Adipose tissue (tissue), 3 donors: Measurements from ENCODE around the gene SPTBN2. TPM values are rescaled to one million over a fixed set of nuclear protein-coding genes. Genes with fewer than 3 reads are reported as not detected.

Source experiments
- H3K27ac ChIP-seq: one replicate; pipeline ENCODE4 v1.5.1; 2013; ENCODE audit warnings: low read depth, low read length
- WGBS, 3 donors: extraction: QIAGEN DNeasy Blood & Tissue Kit; methylation state at CpG; one replicate each; pipeline ENCODE4 v1.1.7; 2013; 5-methylcytosine and 5-hydroxymethylcytosine counted together
- polyA plus RNA-seq, 3 donors: library from polyadenylated mRNA; stranded (reverse); fragments of 200-250 nt; gene quantifications; one replicate each; pipeline ENCODE4 v1.2.3, GENCODE V29; 2013
- donor health status: healthy with polysubstance abuse.
- donor health status: Bipolar disorder and iron deficiency.
- donor health status: healthy.

The SPTBN2 gene
- polyA plus RNA-seq, 3 donors, result 0.22 to 22.3 (median 1.5) TPM

- 84 to 95% (median 92%) methylated on average over 14 of the region's 14 CpGs for WGBS, 3 donors
These were observed 20.3 kb downstream of the SPTBN2 start for GRCh38 chr11:66708701-66709100.

GRCh38 chr11:66708094-66708493 lies 20.9 kb downstream of the SPTBN2 start:
- 89 to 95% (median 93%) methylated on average over 20 of the region's 20 CpGs for WGBS, 3 donors

More at GRCh38 chr11:66708701-66709100, 20.3 kb downstream of the SPTBN2 start:
- no peak overlapping the region for H3K27ac ChIP-seq

GRCh38 chr11:66707486-66707885 lies 21.5 kb downstream of the SPTBN2 start:
- WGBS, 3 donors, result 96 to 98% (median 97%) methylated on average over 26 of the region's 26 CpGs

More at GRCh38 chr11:66708094-66708493, 20.9 kb downstream of the SPTBN2 start:
- no peak overlapping the region for H3K27ac ChIP-seq

GRCh38 chr11:66706989-66707388 lies 22.0 kb downstream of the SPTBN2 start:
- no peak overlapping the region for H3K27ac ChIP-seq
- 93 to 95% (median 93%) methylated on average over 9 of the region's 9 CpGs for WGBS, 3 donors

More at GRCh38 chr11:66707486-66707885, 21.5 kb downstream of the SPTBN2 start:
- H3K27ac ChIP-seq, result no peak overlapping the region

- 93 to 95% (median 94%) methylated on average over 26 of the region's 26 CpGs for WGBS, 3 donors
- no peak overlapping the region for H3K27ac ChIP-seq
These were observed 23.3 kb downstream of the SPTBN2 start for GRCh38 chr11:66705587-66706335.

- H3K27ac ChIP-seq, result no peak overlapping the region
- 94 to 96% (median 94%) methylated on average over 42 to 46 of the region's 46 CpGs for WGBS, 3 donors
These were observed 24.2 kb downstream of the SPTBN2 start for GRCh38 chr11:66704659-66705360.

GRCh38 chr11:66701432-66702240 lies 27.4 kb downstream of the SPTBN2 start:
- WGBS, 3 donors, result 81 to 89% (median 86%) methylated on average over 10 of the region's 10 CpGs
- no peak overlapping the region for H3K27ac ChIP-seq

GRCh38 chr11:66700742-66701141 lies 28.3 kb downstream of the SPTBN2 start:
- WGBS, 3 donors, result 95 to 97% (median 97%) methylated on average over 23 to 27 of the region's 27 CpGs

GRCh38 chr11:66700337-66700736 lies 28.7 kb downstream of the SPTBN2 start:
- H3K27ac ChIP-seq, result no peak overlapping the region
- 94 to 97% (median 96%) methylated on average over 15 of the region's 15 CpGs for WGBS, 3 donors

More at GRCh38 chr11:66700742-66701141, 28.3 kb downstream of the SPTBN2 start:
- no peak overlapping the region for H3K27ac ChIP-seq

GRCh38 chr11:66698491-66698890 lies 30.5 kb downstream of the SPTBN2 start:
- 91 to 95% (median 92%) methylated on average over 9 of the region's 9 CpGs for WGBS, 3 donors
- H3K27ac ChIP-seq, result no peak overlapping the region

GRCh38 chr11:66697988-66698387 lies 31.0 kb downstream of the SPTBN2 start:
- 94 to 96% (median 96%) methylated on average over 6 of the region's 6 CpGs for WGBS, 3 donors
- no peak overlapping the region for H3K27ac ChIP-seq

GRCh38 chr11:66696146-66696545 lies 32.9 kb downstream of the SPTBN2 start:
- H3K27ac ChIP-seq, result no peak overlapping the region
- 88 to 92% (median 92%) methylated on average over 9 of the region's 9 CpGs for WGBS, 3 donors

GRCh38 chr11:66694732-66695207 lies 34.2 kb downstream of the SPTBN2 start:
- 15 to 20% (median 17%) methylated on average over 6 of the region's 6 CpGs for WGBS, 3 donors
- H3K27ac ChIP-seq, result no peak overlapping the region

- 85 to 97% (median 92%) methylated on average over 13 of the region's 13 CpGs for WGBS, 3 donors
- H3K27ac ChIP-seq, result no peak overlapping the region
These were observed 35.0 kb downstream of the SPTBN2 start for GRCh38 chr11:66694056-66694410.

GRCh38 chr11:66693356-66694055 lies 35.5 kb downstream of the SPTBN2 start:
- H3K27ac ChIP-seq, result no peak overlapping the region
- 92 to 94% (median 93%) methylated on average over 15 of the region's 15 CpGs for WGBS, 3 donors

- 86 to 93% (median 86%) methylated on average over 20 of the region's 20 CpGs for WGBS, 3 donors
- H3K27ac ChIP-seq, result no peak overlapping the region
These were observed 36.1 kb downstream of the SPTBN2 start for GRCh38 chr11:66692871-66693331.

GRCh38 chr11:66692446-66692845 lies 36.6 kb downstream of the SPTBN2 start:
- WGBS, 3 donors, result 93 to 94% (median 93%) methylated on average over 17 to 18 of the region's 18 CpGs
- H3K27ac ChIP-seq, result no peak overlapping the region
